HepG2 (cell line): Measurements from ENCODE around the gene CACNA1C. TPM values are rescaled to one million over a fixed set of nuclear protein-coding genes. Genes with fewer than 3 reads are reported as not detected.
A peak's percentile ranks its signal among the peaks of the same experiment; 100 is the strongest.

ENCODE experiments used
- ATRX ChIP-seq: sonication (generic); formaldehyde crosslinking; IDR thresholded peaks from 2 replicates; pipeline ENCODE4 v1.4.0; 2020; ENCODE audit warnings: missing genetic modification reagents, borderline replicate concordance
- CBX1 ChIP-seq: IDR thresholded peaks from one replicate; pipeline ENCODE4 v1.6.1; 2016; ENCODE audit warnings: antibody characterized with exemption, low read depth
- CC2D1A ChIP-seq: sonication (generic); formaldehyde crosslinking; IDR thresholded peaks from 2 replicates; pipeline ENCODE4 v1.8.1; 2023; ENCODE audit warnings: mild to moderate bottlenecking, missing genetic modification reagents
- CREB3 ChIP-seq: sonication (generic); formaldehyde crosslinking; IDR thresholded peaks from 2 replicates; pipeline ENCODE4 v1.5.0; 2020; ENCODE audit warnings: missing genetic modification reagents
- DR1 ChIP-seq: sonication (generic); formaldehyde crosslinking; IDR thresholded peaks from 2 replicates; pipeline ENCODE4 v1.8.0; 2021; ENCODE audit warnings: mild to moderate bottlenecking, missing genetic modification reagents, inconsistent platforms
- FOSL2 ChIP-seq: sonication (generic); formaldehyde crosslinking; IDR thresholded peaks from 2 replicates; pipeline ENCODE4 v1.4.0; 2020; ENCODE audit warnings: missing genetic modification reagents
- FUBP1 ChIP-seq: sonication (generic); formaldehyde crosslinking; IDR thresholded peaks from 2 replicates; pipeline ENCODE4 v1.5.1; 2020; ENCODE audit warnings: missing genetic modification reagents, mild to moderate bottlenecking, borderline replicate concordance
- GATAD1 ChIP-seq: IDR thresholded peaks from 2 replicates; pipeline ENCODE4 v1.6.1; 2016; ENCODE audit warnings: missing genetic modification reagents, missing compliant biosample characterization
- HMGXB3 ChIP-seq: sonication (generic); formaldehyde crosslinking; IDR thresholded peaks from 2 replicates; pipeline ENCODE4 v1.4.0; 2020; ENCODE audit warnings: missing genetic modification reagents, borderline replicate concordance
- NPAS2 ChIP-seq: sonication (generic); formaldehyde crosslinking; IDR thresholded peaks from 2 replicates; pipeline ENCODE4 v1.8.0; 2022; ENCODE audit warnings: mild to moderate bottlenecking, missing genetic modification reagents, borderline replicate concordance
- ONECUT2 ChIP-seq: sonication (generic); formaldehyde crosslinking; IDR thresholded peaks from 2 replicates; pipeline ENCODE4 v1.4.0; 2020; ENCODE audit warnings: missing genetic modification reagents
- TAF1 ChIP-seq: sonication (generic); formaldehyde crosslinking; IDR thresholded peaks from 2 replicates; pipeline ENCODE4 v1.4.0; 2020; ENCODE audit warnings: missing genetic modification reagents
- XBP1 ChIP-seq: sonication (generic); formaldehyde crosslinking; IDR thresholded peaks from 2 replicates; pipeline ENCODE4 v1.5.0; 2020; ENCODE audit warnings: missing genetic modification reagents
- ZBTB3 ChIP-seq: sonication (generic); formaldehyde crosslinking; IDR thresholded peaks from 2 replicates; pipeline ENCODE4 v1.4.0; 2020; ENCODE audit warnings: low read depth, mild to moderate bottlenecking, moderate library complexity, missing genetic modification reagents, borderline replicate concordance
- ZNF343 ChIP-seq: sonication (generic); formaldehyde crosslinking; IDR thresholded peaks from 2 replicates; pipeline ENCODE4 v1.4.0; 2020; ENCODE audit warnings: mild to moderate bottlenecking, missing genetic modification reagents
- ZNF367 ChIP-seq: sonication (generic); formaldehyde crosslinking; IDR thresholded peaks from 2 replicates; pipeline ENCODE4 v1.4.0; 2020; ENCODE audit warnings: missing genetic modification reagents, borderline replicate concordance
- ZNF615 ChIP-seq: sonication (generic); formaldehyde crosslinking; IDR thresholded peaks from 2 replicates; pipeline ENCODE4 v1.5.0; 2020; ENCODE audit warnings: mild to moderate bottlenecking, missing genetic modification reagents, borderline replicate concordance
- ZNF710 ChIP-seq: sonication (generic); formaldehyde crosslinking; IDR thresholded peaks from 2 replicates; pipeline ENCODE4 v1.5.0; 2020; ENCODE audit warnings: mild to moderate bottlenecking, missing genetic modification reagents, borderline replicate concordance
- polyA plus RNA-seq, 8 experiments: library from polyadenylated mRNA; depleted of rRNA in 3 of 8; stranded (reverse) in 7 of 8; unstranded in 1 of 8; fragments of >200 nt; fragmentation: Illumina TruSeq in 4 of 8; extraction: Trizol in 4 of 8; gene quantifications; 2 replicates each; pipeline versions ENCODE4 v1.2.1 to v1.2.3, GENCODE V29; 2011 to 2016; ENCODE audit warnings: low read depth in 4 of 8, missing spikeins in 1 of 8, mixed read lengths in 1 of 8; ENCODE audit not compliant: insufficient read depth in 1 of 8
- total RNA-seq, 5 experiments: library from RNA; depleted of rRNA; stranded (reverse); fragments of >200 nt; fragmentation: Illumina TruSeq; extraction: Trizol; gene quantifications; 2 replicates each; pipeline ENCODE4 v1.2.3, GENCODE V29; 2016; ENCODE audit warnings: low read depth in 1 of 5
- TF ChIP-seq, protein P1 (sequence below): sonication (generic); formaldehyde crosslinking; IDR thresholded peaks from 2 replicates; pipeline ENCODE4 v1.4.0; 2020; ENCODE audit warnings: missing genetic modification reagents

CACNA1C gene
- total and polyA plus RNA-seq, 2 of the 13 experiments (the other 11 are each of a cell fraction or from before 2014, with no cell fraction given), result not detected

GRCh38 chr12:2163177-2163941 is 110.6 kb downstream of the CACNA1C start (continued):
- TF ChIP-seq ATRX (CRISPR knock-in tag) (no peak), GATAD1 (CRISPR knock-in tag) (no peak), ZNF615 (CRISPR knock-in tag) (no peak), ZNF367 (CRISPR knock-in tag) (no peak), ONECUT2 (CRISPR knock-in tag) (peak; percentile 78), TAF1 (CRISPR knock-in tag) (no peak), ZNF343 (no peak), HMGXB3 (CRISPR knock-in tag) (no peak), NPAS2 (CRISPR knock-in tag) (no peak), FOSL2 (CRISPR knock-in tag) (peak; percentile 30; the same call in 1 of the 2 replicates), FUBP1 (CRISPR knock-in tag) (no peak), XBP1 (CRISPR knock-in tag) (no peak), CBX1 (no peak), CC2D1A (CRISPR knock-in tag) (no peak), ZNF710 (CRISPR knock-in tag) (no peak), DR1 (CRISPR knock-in tag) (no peak), ZBTB3 (CRISPR knock-in tag) (peak; percentile 69; the same call in 1 of the 2 replicates), CREB3 (CRISPR knock-in tag) (no peak)
- TF ChIP-seq, protein P1, sequence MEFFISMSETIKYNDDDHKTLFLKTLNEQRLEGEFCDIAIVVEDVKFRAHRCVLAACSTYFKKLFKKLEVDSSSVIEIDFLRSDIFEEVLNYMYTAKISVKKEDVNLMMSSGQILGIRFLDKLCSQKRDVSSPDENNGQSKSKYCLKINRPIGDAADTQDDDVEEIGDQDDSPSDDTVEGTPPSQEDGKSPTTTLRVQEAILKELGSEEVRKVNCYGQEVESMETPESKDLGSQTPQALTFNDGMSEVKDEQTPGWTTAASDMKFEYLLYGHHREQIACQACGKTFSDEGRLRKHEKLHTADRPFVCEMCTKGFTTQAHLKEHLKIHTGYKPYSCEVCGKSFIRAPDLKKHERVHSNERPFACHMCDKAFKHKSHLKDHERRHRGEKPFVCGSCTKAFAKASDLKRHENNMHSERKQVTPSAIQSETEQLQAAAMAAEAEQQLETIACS, result no peak
